Fibroblast of mammary gland (primary cell): ENCODE data around the gene ACOT7.

Experiments used
- DNase-seq: peaks from one replicate; pipeline ENCODE4 v3.0.0-alpha.2; 2010; ENCODE audit warnings: low read depth
- H3K4me3 ChIP-seq: 2 replicates; pipeline ENCODE4 v1.5.1; 2011; ENCODE audit warnings: low read depth, mild to moderate bottlenecking, low read length, moderate library complexity; ENCODE audit not compliant: control insufficient read depth
- CTCF ChIP-seq: conservative IDR thresholded peaks from 2 replicates; pipeline ENCODE4 v1.5.1; 2011; ENCODE audit warnings: low read depth, low read length, inconsistent platforms; ENCODE audit not compliant: control insufficient read depth, insufficient read depth

ACOT7 gene

GRCh38 chr1:6416295-6416656, 22.7 kb upstream of the ACOT7 start:
- no peak for DNase-seq
- H3K4me3 ChIP-seq, result no peak overlapping the region
- no peak for TF ChIP-seq CTCF

GRCh38 chr1:6414881-6415626, 21.5 kb upstream of the ACOT7 start:
- no peak overlapping the region for H3K4me3 ChIP-seq
- TF ChIP-seq CTCF, result no peak
- DNase-seq, result peak; percentile 26

- DNase-seq, result peak; percentile 46
- no peak overlapping the region for H3K4me3 ChIP-seq
Measured at GRCh38 chr1:6414443-6414844, 20.9 kb upstream of the ACOT7 start.

GRCh38 chr1:6412896-6413295, 19.3 kb upstream of the ACOT7 start:
- no peak for TF ChIP-seq CTCF
- no peak overlapping the region for H3K4me3 ChIP-seq
- no peak for DNase-seq

More at GRCh38 chr1:6414443-6414844, 20.9 kb upstream of the ACOT7 start:
- TF ChIP-seq CTCF, result peak; percentile 52

GRCh38 chr1:6410248-6410893, 16.8 kb upstream of the ACOT7 start:
- no peak for DNase-seq
- TF ChIP-seq CTCF, result no peak
- H3K4me3 ChIP-seq, result no peak overlapping the region

- TF ChIP-seq CTCF, result no peak
- DNase-seq, result no peak
- H3K4me3 ChIP-seq, result no peak overlapping the region
Measured at GRCh38 chr1:6409733-6410132, 16.2 kb upstream of the ACOT7 start.
